K562 (cell line): Measurements from ENCODE around the gene ACO2. TPM values are rescaled to one million over a fixed set of nuclear protein-coding genes. Genes with fewer than 3 reads are reported as not detected.

Source experiments
- BRD4 ChIP-seq: fragments of 200-600 bp; sonication (generic); IDR thresholded peaks from 2 replicates; pipeline ENCODE4 v1.6.1; 2017; ENCODE audit warnings: inconsistent platforms
- E2F4 ChIP-seq: sonication (generic); formaldehyde crosslinking; IDR thresholded peaks from 2 replicates; pipeline ENCODE4 v1.8.0; 2022; ENCODE audit warnings: mild to moderate bottlenecking, low read depth, missing genetic modification reagents
- HDAC3 ChIP-seq: fragments of 450-650 bp; IDR thresholded peaks from 2 replicates; pipeline ENCODE4 v1.6.1; 2018; ENCODE audit warnings: borderline replicate concordance, mild to moderate bottlenecking, moderate library complexity; ENCODE audit not compliant: partially characterized antibody
- L3MBTL2 ChIP-seq: fragments of 450-650 bp; IDR thresholded peaks from 2 replicates; pipeline ENCODE4 v1.6.1; 2016; ENCODE audit warnings: mild to moderate bottlenecking, moderate library complexity
- MYNN ChIP-seq, 2 experiments: sonication (generic); formaldehyde crosslinking in 1 of 2; IDR thresholded peaks; 2 replicates each; pipeline versions ENCODE4 v1.5.0 to v1.6.1; 2016 to 2020; ENCODE audit warnings: antibody characterized with exemption in 1 of 2, missing genetic modification reagents in 1 of 2
- NCOA2 ChIP-seq, 2 experiments: fragments of 450-650 bp; IDR thresholded peaks; 2 replicates each; pipeline ENCODE4 v1.6.1; 2018; ENCODE audit warnings: mild to moderate bottlenecking in 2 of 2, moderate library complexity in 1 of 2; ENCODE audit not compliant: partially characterized antibody in 2 of 2
- RBBP5 ChIP-seq: fragments of 200-600 bp; sonication (generic); IDR thresholded peaks from 2 replicates; pipeline ENCODE4 v1.6.1; 2012; ENCODE audit warnings: borderline replicate concordance, mild to moderate bottlenecking, low read length, control low read depth, inconsistent platforms; ENCODE audit not compliant: insufficient read depth, poor library complexity, severe bottlenecking
- TAF9B ChIP-seq: fragments of 450-650 bp; IDR thresholded peaks from 2 replicates; pipeline ENCODE4 v1.6.1; 2018; ENCODE audit warnings: mild to moderate bottlenecking; ENCODE audit not compliant: partially characterized antibody
- ZKSCAN8 ChIP-seq: fragments of 200-800 bp; sonication (Bioruptor generic); IDR thresholded peaks from 2 replicates; pipeline ENCODE4 v1.6.1; 2016; ENCODE audit warnings: missing genetic modification characterization, missing compliant biosample characterization
- ZNF12 ChIP-seq: sonication (generic); formaldehyde crosslinking; IDR thresholded peaks from 2 replicates; pipeline ENCODE4 v1.4.0; 2020; ENCODE audit warnings: mild to moderate bottlenecking, missing genetic modification reagents
- polyA plus RNA-seq, 8 experiments: library from polyadenylated mRNA; depleted of rRNA in 4 of 8; stranded (reverse) in 5 of 8; unstranded in 3 of 8; fragments of >200 nt; fragmentation: Nextera tagmentation in 2 of 8; fragmentation: Illumina TruSeq in 1 of 8; extraction: Ambion mirVana in 2 of 8; extraction: Trizol in 1 of 8; gene quantifications; 2 replicates each; pipeline versions ENCODE4 v1.2.1 to v1.2.3, GENCODE V29; 2011 to 2014; ENCODE audit warnings: inconsistent platforms in 1 of 8, missing spikeins in 1 of 8
- total RNA-seq, 7 experiments: library from RNA; depleted of rRNA in 6 of 7; stranded (reverse); fragments of >200 nt in 6 of 7; fragmentation: Illumina TruSeq in 2 of 7; extraction: Trizol in 2 of 7; gene quantifications; 2 replicates each; pipeline versions ENCODE4 v1.2.1 to v1.2.3, GENCODE V29; 2011 to 2021; ENCODE audit warnings: low replicate concordance in 1 of 7
- TF ChIP-seq, protein P1 (sequence below): fragments of 450-650 bp; formaldehyde crosslinking; IDR thresholded peaks from 2 replicates; pipeline ENCODE4 v1.4.0; 2022; ENCODE audit warnings: mild to moderate bottlenecking, moderate library complexity
- TF ChIP-seq, protein P2 (sequence below), 2 experiments: fragments of 450-650 bp; IDR thresholded peaks; 2 replicates each; pipeline ENCODE4 v1.6.1; 2016; ENCODE audit warnings: mild to moderate bottlenecking in 2 of 2, borderline replicate concordance in 1 of 2, low read depth in 1 of 2, moderate library complexity in 1 of 2
- TF ChIP-seq, protein P3 (sequence below): fragments of 450-650 bp; IDR thresholded peaks from 2 replicates; pipeline ENCODE4 v1.6.1; 2016

ACO2 gene
- total and polyA plus RNA-seq, 9 of the 15 experiments (the other 6 are each of a cell fraction or from before 2014, with no cell fraction given), result 16.2 to 119 (median 43.2) TPM

DNA sequence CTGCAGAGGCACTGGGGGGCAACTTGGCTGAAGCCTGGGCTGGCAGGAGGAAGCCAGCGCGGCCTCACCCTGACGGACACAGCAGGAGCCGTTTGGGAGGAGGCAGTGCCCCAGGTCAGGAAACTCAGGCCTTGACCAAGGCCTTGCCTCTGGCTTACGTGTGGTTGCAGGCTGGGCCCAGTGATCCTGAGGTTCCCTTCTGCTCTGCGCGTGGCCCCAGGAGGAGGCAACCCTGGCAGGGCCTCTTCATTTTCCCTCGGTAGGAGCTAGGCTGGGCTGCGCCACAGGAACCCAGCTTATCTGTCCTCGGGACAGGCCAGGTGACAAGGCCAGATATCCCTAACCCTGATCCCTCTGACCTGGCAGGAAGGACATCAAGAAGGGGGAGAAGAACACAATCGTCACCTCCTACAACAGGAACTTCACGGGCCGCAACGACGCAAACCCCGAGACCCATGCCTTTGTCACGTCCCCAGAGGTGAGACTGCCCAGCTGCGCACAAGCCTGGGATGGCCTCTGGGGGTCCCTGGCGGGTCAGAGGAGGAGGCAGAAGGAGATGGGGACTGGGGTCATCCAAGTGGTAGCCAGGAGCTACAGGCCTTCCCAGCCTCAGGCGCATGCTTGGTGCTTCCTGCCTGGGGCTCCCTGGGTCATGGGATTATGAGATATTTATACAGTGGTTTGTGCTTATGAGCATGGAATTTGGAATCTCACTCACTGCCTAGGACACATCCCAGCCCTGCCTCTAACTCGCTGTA is 54.7 kb downstream of the ACO2 start (continued):
- TF ChIP-seq BRD4 (no peak), HDAC3 (peak; percentile 1), TAF9B (no peak), ZKSCAN8 (CRISPR knock-in tag) (peak; percentile 55; the same call in 1 of the 2 replicates), ZNF12 (CRISPR knock-in tag) (no peak), MYNN (IDR thresholded peaks at IDR 0.05) (peak; percentile 67), MYNN (CRISPR knock-in tag; IDR thresholded peaks at IDR 0.05) (no peak), RBBP5 (peak; percentile 27), E2F4 (CRISPR knock-in tag) (no peak), L3MBTL2 (peak; percentile 90), NCOA2 (IDR thresholded peaks at IDR 0.05; ENCODE audit: partially characterized antibody in 2 of 2) (no peak)
- TF ChIP-seq, protein P1, sequence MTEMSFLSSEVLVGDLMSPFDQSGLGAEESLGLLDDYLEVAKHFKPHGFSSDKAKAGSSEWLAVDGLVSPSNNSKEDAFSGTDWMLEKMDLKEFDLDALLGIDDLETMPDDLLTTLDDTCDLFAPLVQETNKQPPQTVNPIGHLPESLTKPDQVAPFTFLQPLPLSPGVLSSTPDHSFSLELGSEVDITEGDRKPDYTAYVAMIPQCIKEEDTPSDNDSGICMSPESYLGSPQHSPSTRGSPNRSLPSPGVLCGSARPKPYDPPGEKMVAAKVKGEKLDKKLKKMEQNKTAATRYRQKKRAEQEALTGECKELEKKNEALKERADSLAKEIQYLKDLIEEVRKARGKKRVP (CRISPR knock-in tag), result 0 out of 2 replicates have a peak, but pooled peaks have one; percentile 24
- TF ChIP-seq, protein P2, sequence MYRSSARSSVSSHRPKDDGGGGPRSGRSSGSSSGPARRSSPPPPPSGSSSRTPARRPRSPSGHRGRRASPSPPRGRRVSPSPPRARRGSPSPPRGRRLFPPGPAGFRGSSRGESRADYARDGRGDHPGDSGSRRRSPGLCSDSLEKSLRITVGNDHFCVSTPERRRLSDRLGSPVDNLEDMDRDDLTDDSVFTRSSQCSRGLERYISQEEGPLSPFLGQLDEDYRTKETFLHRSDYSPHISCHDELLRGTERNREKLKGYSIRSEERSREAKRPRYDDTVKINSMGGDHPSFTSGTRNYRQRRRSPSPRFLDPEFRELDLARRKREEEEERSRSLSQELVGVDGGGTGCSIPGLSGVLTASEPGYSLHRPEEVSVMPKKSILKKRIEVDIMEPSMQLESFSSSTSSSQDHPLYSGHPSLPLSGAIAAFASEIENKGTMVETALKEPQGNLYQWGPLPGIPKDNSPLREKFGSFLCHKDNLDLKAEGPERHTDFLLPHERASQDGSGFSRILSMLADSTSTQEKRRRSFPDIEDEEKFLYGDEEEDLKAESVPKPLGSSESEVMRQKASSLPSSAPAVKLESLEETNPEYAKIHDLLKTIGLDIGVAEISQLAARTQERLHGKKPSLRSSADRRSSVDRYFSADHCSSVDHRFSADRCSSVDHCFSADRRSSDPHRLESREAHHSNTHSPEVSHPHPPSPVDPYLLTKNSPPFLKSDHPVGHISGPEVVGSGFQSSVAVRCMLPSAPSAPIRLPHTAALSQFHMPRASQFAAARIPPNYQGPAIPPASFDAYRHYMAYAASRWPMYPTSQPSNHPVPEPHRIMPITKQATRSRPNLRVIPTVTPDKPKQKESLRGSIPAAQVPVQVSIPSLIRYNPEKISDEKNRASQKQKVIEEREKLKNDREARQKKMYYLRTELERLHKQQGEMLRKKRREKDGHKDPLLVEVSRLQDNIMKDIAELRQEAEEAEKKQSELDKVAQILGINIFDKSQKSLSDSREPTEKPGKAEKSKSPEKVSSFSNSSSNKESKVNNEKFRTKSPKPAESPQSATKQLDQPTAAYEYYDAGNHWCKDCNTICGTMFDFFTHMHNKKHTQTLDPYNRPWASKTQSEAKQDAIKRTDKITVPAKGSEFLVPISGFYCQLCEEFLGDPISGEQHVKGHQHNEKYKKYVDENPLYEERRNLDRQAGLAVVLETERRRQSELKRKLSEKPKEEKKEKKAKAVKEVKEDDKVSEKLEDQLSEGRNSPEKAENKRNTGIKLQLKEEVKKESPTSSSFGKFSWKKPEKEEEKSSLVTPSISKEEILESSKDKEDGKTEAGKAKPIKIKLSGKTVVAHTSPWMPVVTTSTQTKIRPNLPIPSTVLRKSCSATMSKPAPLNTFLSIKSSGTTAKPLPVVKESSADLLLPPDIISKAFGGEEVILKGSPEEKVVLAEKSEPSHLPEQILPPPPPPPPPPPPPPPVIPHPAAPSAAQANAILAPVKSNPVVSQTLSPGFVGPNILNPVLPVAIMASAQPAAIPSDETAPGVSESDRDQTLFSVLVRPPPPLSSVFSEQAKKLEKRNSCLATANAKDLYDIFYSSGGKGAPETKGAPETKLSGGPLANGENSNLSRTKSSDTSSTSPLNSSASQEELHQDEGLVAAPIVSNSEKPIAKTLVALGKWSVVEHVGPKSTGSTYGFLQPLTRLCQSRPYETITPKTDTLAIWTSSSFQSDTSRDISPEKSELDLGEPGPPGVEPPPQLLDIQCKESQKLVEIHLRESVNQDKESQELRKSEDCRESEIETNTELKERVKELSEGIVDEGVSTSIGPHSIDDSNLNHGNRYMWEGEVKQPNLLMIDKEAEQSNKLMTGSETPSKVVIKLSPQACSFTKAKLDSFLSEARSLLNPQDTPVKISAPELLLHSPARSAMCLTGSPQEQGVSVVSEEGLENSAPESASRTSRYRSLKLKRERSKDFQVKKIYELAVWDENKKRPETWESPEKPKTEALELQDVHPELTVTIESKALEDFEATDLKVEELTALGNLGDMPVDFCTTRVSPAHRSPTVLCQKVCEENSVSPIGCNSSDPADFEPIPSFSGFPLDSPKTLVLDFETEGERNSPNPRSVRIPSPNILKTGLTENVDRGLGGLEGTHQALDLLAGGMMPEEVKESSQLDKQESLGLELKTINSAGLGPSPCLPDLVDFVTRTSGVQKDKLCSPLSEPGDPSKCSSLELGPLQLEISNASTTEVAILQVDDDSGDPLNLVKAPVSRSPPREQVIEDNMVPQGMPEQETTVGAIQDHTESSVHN (IDR thresholded peaks at IDR 0.05; ENCODE audit: borderline replicate concordance in 1 of 2, low read depth in 1 of 2), result no peak
- TF ChIP-seq, protein P3, sequence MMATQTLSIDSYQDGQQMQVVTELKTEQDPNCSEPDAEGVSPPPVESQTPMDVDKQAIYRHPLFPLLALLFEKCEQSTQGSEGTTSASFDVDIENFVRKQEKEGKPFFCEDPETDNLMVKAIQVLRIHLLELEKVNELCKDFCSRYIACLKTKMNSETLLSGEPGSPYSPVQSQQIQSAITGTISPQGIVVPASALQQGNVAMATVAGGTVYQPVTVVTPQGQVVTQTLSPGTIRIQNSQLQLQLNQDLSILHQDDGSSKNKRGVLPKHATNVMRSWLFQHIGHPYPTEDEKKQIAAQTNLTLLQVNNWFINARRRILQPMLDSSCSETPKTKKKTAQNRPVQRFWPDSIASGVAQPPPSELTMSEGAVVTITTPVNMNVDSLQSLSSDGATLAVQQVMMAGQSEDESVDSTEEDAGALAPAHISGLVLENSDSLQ, result 0 out of 2 replicates have a peak, but pooled peaks have one; percentile 37
